Neuronal stem cell (in vitro differentiated cells): ENCODE data around the gene TBK1.

Experiments
- DNase-seq: peaks from one replicate; pipeline ENCODE4 v3.0.0-alpha.2; 2013; ENCODE audit warnings: low spot score
- H2AFZ ChIP-seq: one replicate; pipeline ENCODE4 v1.6.1; 2013; ENCODE audit warnings: mild to moderate bottlenecking, low read length, inconsistent platforms
- H2AK5ac ChIP-seq: 2 replicates; pipeline ENCODE4 v1.6.1; 2013; ENCODE audit warnings: low read depth, mild to moderate bottlenecking, inconsistent platforms, low read length, moderate library complexity, mixed read lengths
- H2BK120ac ChIP-seq: 2 replicates; pipeline ENCODE4 v1.6.1; 2013; ENCODE audit warnings: low read depth, mild to moderate bottlenecking, inconsistent platforms, low read length, moderate library complexity, mixed read lengths
- H2BK12ac ChIP-seq: one replicate; pipeline ENCODE4 v1.6.1; 2013; ENCODE audit warnings: low read length, inconsistent platforms
- H2BK15ac ChIP-seq: 2 replicates; pipeline ENCODE4 v1.6.1; 2013; ENCODE audit warnings: mild to moderate bottlenecking, low read length, inconsistent platforms, mixed read lengths
- H2BK5ac ChIP-seq: one replicate; pipeline ENCODE4 v1.6.1; 2013; ENCODE audit warnings: inconsistent platforms, mild to moderate bottlenecking, low read length, moderate library complexity
- H3K14ac ChIP-seq: one replicate; pipeline ENCODE4 v1.6.1; 2013; ENCODE audit warnings: low read length, inconsistent platforms
- H3K18ac ChIP-seq: 2 replicates; pipeline ENCODE4 v1.6.1; 2013; ENCODE audit warnings: low read length, inconsistent platforms
- H3K23ac ChIP-seq: 2 replicates; pipeline ENCODE4 v1.6.1; 2013; ENCODE audit warnings: low read depth, mild to moderate bottlenecking, mixed read lengths, low read length, inconsistent platforms; ENCODE audit not compliant: poor library complexity
- H3K27ac ChIP-seq: replicated peaks from 3 replicates; pipeline ENCODE4 v1.5.1; 2013; ENCODE audit warnings: low read length, inconsistent platforms
- H3K27me3 ChIP-seq, 3 experiments: 2 replicates each; pipeline ENCODE4 v1.6.1; 2013; ENCODE audit warnings: low read length in 3 of 3, mild to moderate bottlenecking in 2 of 3, inconsistent platforms in 1 of 3, low read depth in 1 of 3, mixed read lengths in 1 of 3, moderate library complexity in 1 of 3; ENCODE audit not compliant: control insufficient read depth in 3 of 3, insufficient read depth in 3 of 3
- H3K36me3 ChIP-seq, 2 donors: replicated peaks in 1 of 2; 2 replicates each; pipeline ENCODE4 v1.6.1; 2013; ENCODE audit warnings: low read length in 2 of 2; ENCODE audit not compliant: control insufficient read depth in 2 of 2, insufficient read depth in 2 of 2
- H3K4ac ChIP-seq: 2 replicates; pipeline ENCODE4 v1.6.1; 2013; ENCODE audit warnings: inconsistent platforms, mild to moderate bottlenecking, low read length, moderate library complexity
- H3K4me1 ChIP-seq, 2 donors: 1 replicate in 1 of 2; 2 replicates in 1 of 2; pipeline ENCODE4 v1.6.1; 2013; ENCODE audit warnings: low read length in 2 of 2, low read depth in 1 of 2; ENCODE audit not compliant: control insufficient read depth in 2 of 2, insufficient read depth in 1 of 2
- H3K4me2 ChIP-seq: one replicate; pipeline ENCODE4 v1.6.1; 2013; ENCODE audit warnings: mild to moderate bottlenecking, low read length, inconsistent platforms; ENCODE audit not compliant: insufficient read depth, poor library complexity, severe bottlenecking
- H3K4me3 ChIP-seq, 2 donors: 2 replicates each; pipeline ENCODE4 v1.5.1; 2013; ENCODE audit warnings: low read length in 2 of 2, mild to moderate bottlenecking in 2 of 2, inconsistent platforms in 1 of 2, moderate library complexity in 1 of 2
- H3K79me1 ChIP-seq: one replicate; pipeline ENCODE4 v1.6.1; 2013; ENCODE audit warnings: low read depth, mild to moderate bottlenecking, inconsistent platforms, low read length, moderate library complexity
- H3K9ac ChIP-seq: one replicate; pipeline ENCODE4 v1.6.1; 2013; ENCODE audit warnings: mild to moderate bottlenecking, low read depth, low read length, inconsistent platforms; ENCODE audit not compliant: poor library complexity
- H3K9me3 ChIP-seq, 2 donors: replicated peaks in 1 of 2; 2 replicates each; pipeline versions ENCODE3 to v1.6.1; 2013; ENCODE audit warnings: low read length in 2 of 2, mild to moderate bottlenecking in 2 of 2, inconsistent platforms in 1 of 2, low read depth in 1 of 2, mixed read lengths in 1 of 2, moderate library complexity in 1 of 2; ENCODE audit not compliant: control insufficient read depth in 2 of 2, insufficient read depth in 1 of 2
- H4K8ac ChIP-seq: one replicate; pipeline ENCODE4 v1.6.1; 2013; ENCODE audit warnings: low read depth, mild to moderate bottlenecking, inconsistent platforms, low read length, moderate library complexity
- H4K91ac ChIP-seq: one replicate; pipeline ENCODE4 v1.6.1; 2013; ENCODE audit warnings: low read length, low read depth, mild to moderate bottlenecking, inconsistent platforms; ENCODE audit not compliant: poor library complexity
- WGBS, 2 donors: extraction: QIAGEN DNeasy Blood & Tissue Kit; methylation state at CpG; one replicate each; pipeline ENCODE4 v1.1.7; 2013; ENCODE audit warnings: missing lambda C conversion rate in 2 of 2, mixed read lengths in 1 of 2; ENCODE audit not compliant: insufficient read length in 2 of 2, insufficient replicate concordance in 1 of 2; ENCODE audit errors: extremely low coverage in 2 of 2; 5-methylcytosine and 5-hydroxymethylcytosine counted together

TBK1 gene

DNA sequence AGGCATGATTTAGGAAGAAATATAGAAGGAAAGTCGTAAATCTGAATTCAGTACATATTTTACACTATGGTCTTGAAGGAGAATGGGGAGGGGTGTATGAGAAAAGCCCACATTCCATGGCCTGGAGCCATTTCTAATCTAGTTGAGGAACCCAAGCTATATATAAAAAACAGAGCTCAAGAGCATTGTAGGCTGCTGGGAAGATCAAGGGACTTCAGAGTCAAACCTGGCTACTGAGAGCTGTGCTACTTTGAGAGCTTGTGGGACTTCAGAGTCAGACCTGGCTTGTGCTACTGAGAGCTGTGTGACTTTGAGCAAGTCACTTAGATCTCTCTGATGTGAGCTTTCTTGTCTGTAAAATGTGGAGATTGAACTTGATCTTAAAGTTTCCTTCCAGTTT, 58.7 kb downstream of the TBK1 start:
- no peak overlapping the region for H2AK5ac ChIP-seq
- no peaks in the 10 kb centered on the region for H3K27me3 ChIP-seq
- H3K23ac ChIP-seq = no peak overlapping the region
- no peak overlapping the region for H2BK120ac ChIP-seq
- no peak for DNase-seq
- H2BK15ac ChIP-seq = no peak overlapping the region
- no peak overlapping the region for H2BK5ac ChIP-seq
- no CpG with 5 or more reads among the region's 1 CpG for WGBS, 2 donors
- H2AFZ ChIP-seq = no peak overlapping the region
- H3K4ac ChIP-seq = no peak overlapping the region
- no peak overlapping the region for H4K8ac ChIP-seq
- no peaks in the 10 kb centered on the region for H3K36me3 ChIP-seq
- H3K4me3 ChIP-seq = no peak overlapping the region
- H3K14ac ChIP-seq = no peak overlapping the region
- H3K9me3 ChIP-seq = no peaks in the 10 kb centered on the region
- H3K9ac ChIP-seq = no peak overlapping the region
- H4K91ac ChIP-seq = no peak overlapping the region
- no peak overlapping the region for H3K18ac ChIP-seq
- H3K4me1 ChIP-seq = no peaks in the 10 kb centered on the region
- H2BK12ac ChIP-seq = no peak overlapping the region
- no peak overlapping the region for H3K4me2 ChIP-seq
- no peaks in the 10 kb centered on the region for H3K79me1 ChIP-seq
- no peak overlapping the region for H3K27ac ChIP-seq

DNA sequence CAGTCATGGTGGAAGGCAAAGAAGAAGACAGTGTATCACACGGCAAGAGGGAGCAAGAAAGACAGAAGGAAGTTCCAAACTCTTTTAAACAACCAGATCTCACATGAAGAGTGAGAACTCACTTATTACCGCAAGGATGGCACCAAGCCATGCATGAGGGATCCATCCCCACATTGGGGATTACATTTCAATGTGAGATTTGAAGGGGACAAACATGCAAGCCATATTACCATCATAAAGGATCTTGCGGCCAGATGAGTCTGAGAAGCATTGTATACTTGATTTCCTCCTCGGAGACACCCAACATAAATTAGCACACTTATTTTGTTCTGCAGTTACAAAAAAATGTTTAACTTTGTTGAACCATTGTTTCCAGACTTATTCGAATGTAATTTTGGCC, 66.5 kb downstream of the TBK1 start:
- WGBS, 2 donors = no CpG with 5 or more reads among the region's 5 CpGs
- H2BK15ac ChIP-seq = no peak overlapping the region

DNA sequence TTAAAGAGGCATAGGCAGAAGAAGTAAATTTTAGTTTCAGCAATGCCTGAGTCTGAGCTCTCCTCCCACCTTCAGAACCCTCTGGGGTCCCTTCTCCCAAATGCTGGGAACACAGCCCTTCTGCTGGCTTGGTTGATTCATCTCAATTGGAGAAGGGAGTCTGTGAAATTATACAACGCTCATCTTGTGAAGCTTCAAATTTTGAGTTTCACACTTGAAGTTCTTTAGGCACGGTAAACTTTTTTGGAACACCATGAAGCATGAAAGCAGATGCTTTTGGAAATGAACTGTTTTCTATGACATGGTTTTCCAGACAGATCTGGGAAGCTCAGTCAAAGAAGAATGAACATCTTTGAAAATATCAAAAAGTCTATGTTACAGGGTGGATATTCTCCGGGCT, 69.9 kb downstream of the TBK1 start:
- Histone ChIP-seq H3K23ac (no peak overlapping the region), H3K4me3 (no peak overlapping the region), H2BK5ac (no peak overlapping the region), H3K27me3 (no peaks in the 10 kb centered on the region), H4K8ac (no peak overlapping the region), H3K36me3 (no peaks in the 10 kb centered on the region), H3K27ac (no peak overlapping the region), H3K4ac (no peak overlapping the region), H3K9me3 (no peaks in the 10 kb centered on the region), H3K4me1 (peaks cover 2 to 8% of the 10 kb centered on the region in 2 donors), H2BK120ac (no peak overlapping the region), H2BK12ac (no peak overlapping the region), H2AK5ac (no peak overlapping the region), H3K9ac (no peak overlapping the region), H2AFZ (peak overlapping the region; percentile 81), H3K79me1 (no peaks in the 10 kb centered on the region), H3K14ac (no peak overlapping the region), H4K91ac (no peak overlapping the region), H3K18ac (no peak overlapping the region), H2BK15ac (no peak overlapping the region), H3K4me2 (no peak overlapping the region)
- no CpG with 5 or more reads among the region's 3 CpGs for WGBS, 2 donors
- DNase-seq = no peak

More for the DNA sequence above, 66.5 kb downstream of the TBK1 start:
- Histone ChIP-seq H2AK5ac (no peak overlapping the region), H3K14ac (no peak overlapping the region), H3K18ac (no peak overlapping the region), H2AFZ (peak overlapping the region; percentile 65), H3K4me3 (no peak overlapping the region), H3K27ac (no peak overlapping the region), H3K27me3 (no peaks in the 10 kb centered on the region), H3K4me1 (peaks cover 2 to 8% of the 10 kb centered on the region in 2 donors), H3K36me3 (no peaks in the 10 kb centered on the region), H3K79me1 (no peaks in the 10 kb centered on the region), H4K91ac (no peak overlapping the region), H2BK12ac (no peak overlapping the region), H3K4me2 (no peak overlapping the region), H3K23ac (no peak overlapping the region), H2BK120ac (no peak overlapping the region), H4K8ac (no peak overlapping the region), H3K9ac (no peak overlapping the region), H3K9me3 (no peaks in the 10 kb centered on the region), H2BK5ac (no peak overlapping the region), H3K4ac (no peak overlapping the region)
- DNase-seq = no peak

DNA sequence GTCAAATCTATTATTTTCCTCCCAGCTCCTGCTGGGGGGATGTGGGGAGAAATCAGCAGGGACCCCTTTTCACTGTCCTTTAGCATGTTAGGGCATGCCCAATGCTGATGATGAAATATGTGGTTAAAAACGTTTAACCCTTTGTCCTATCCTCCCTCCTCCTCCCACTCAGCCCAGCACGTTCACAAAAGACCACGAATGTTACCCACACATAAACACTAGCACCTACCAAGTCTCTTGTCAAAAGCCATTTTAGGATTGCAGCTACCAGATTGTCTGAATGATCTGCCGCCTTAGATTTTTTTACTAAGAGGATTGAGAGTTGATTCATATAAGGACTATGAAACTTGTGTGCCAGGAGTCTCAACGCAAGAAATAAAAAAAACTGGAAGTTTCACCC, 70.4 kb downstream of the TBK1 start:
- no peak overlapping the region for H2BK120ac ChIP-seq
- H2BK12ac ChIP-seq = no peak overlapping the region
- no peaks in the 10 kb centered on the region for H3K36me3 ChIP-seq
- no peak overlapping the region for H2BK15ac ChIP-seq
- H3K27ac ChIP-seq = no peak overlapping the region
- no peak overlapping the region for H3K4ac ChIP-seq
- H2BK5ac ChIP-seq = no peak overlapping the region
- no peak overlapping the region for H3K4me3 ChIP-seq
- no peaks in the 10 kb centered on the region for H3K79me1 ChIP-seq
- H4K91ac ChIP-seq = no peak overlapping the region
- H4K8ac ChIP-seq = no peak overlapping the region
- no peak overlapping the region for H3K4me2 ChIP-seq
- H3K23ac ChIP-seq = no peak overlapping the region
- H3K14ac ChIP-seq = no peak overlapping the region
- DNase-seq = no peak
- H3K4me1 ChIP-seq = peaks cover 2 to 8% of the 10 kb centered on the region in 2 donors
- WGBS, 2 donors = no CpG with 5 or more reads among the region's 5 CpGs
- H2AK5ac ChIP-seq = no peak overlapping the region
- no peaks in the 10 kb centered on the region for H3K27me3 ChIP-seq
- H3K9me3 ChIP-seq = no peaks in the 10 kb centered on the region
- H3K18ac ChIP-seq = no peak overlapping the region
- no peak overlapping the region for H3K9ac ChIP-seq
- H2AFZ ChIP-seq = peak overlapping the region; percentile 81
